GM21786 (cell line): ENCODE measurements around the gene DOCK9.
"Not testable (repeated sequence)": the region's sequence is repeated elsewhere in the genome, so short reads cannot be mapped to it uniquely, and the experiment has no call there.

Experiments
- ATAC-seq: cut with Tn5 transposase; IDR thresholded peaks from one replicate; pipeline ENCODE4 v1.9.1; 2021; ENCODE audit not compliant: unreplicated experiment

The DOCK9 gene

GRCh38 chr13:98918771-98919170 lies 59.1 kb downstream of the DOCK9 start:
- no peak for ATAC-seq

GRCh38 chr13:98917116-98917515 lies 60.7 kb downstream of the DOCK9 start:
- ATAC-seq: no peak

- ATAC-seq: no peak
Measured at GRCh38 chr13:98916403-98916802, 61.5 kb downstream of the DOCK9 start.

GRCh38 chr13:98915981-98916380 lies 61.9 kb downstream of the DOCK9 start:
- no peak for ATAC-seq

- ATAC-seq: no peak
Measured at GRCh38 chr13:98915563-98915962, 62.3 kb downstream of the DOCK9 start.

GRCh38 chr13:98913741-98914140 lies 64.1 kb downstream of the DOCK9 start:
- ATAC-seq: no peak

- no peak for ATAC-seq
Measured at GRCh38 chr13:98912846-98913245, 65.0 kb downstream of the DOCK9 start.

GRCh38 chr13:98910501-98910951 lies 67.3 kb downstream of the DOCK9 start:
- no peak for ATAC-seq

- no peak for ATAC-seq
Measured at GRCh38 chr13:98909016-98909415, 68.8 kb downstream of the DOCK9 start.

- ATAC-seq: no peak
Measured at GRCh38 chr13:98906746-98907502, 70.9 kb downstream of the DOCK9 start.

- no peak for ATAC-seq
Measured at GRCh38 chr13:98905199-98905598, 72.7 kb downstream of the DOCK9 start.

GRCh38 chr13:98900442-98900841 lies 77.4 kb downstream of the DOCK9 start:
- ATAC-seq: no peak

GRCh38 chr13:98897706-98898105 lies 80.2 kb downstream of the DOCK9 start:
- no peak for ATAC-seq

GRCh38 chr13:98896868-98897144 lies 81.1 kb downstream of the DOCK9 start:
- no peak for ATAC-seq

GRCh38 chr13:98896083-98896867 lies 81.6 kb downstream of the DOCK9 start:
- ATAC-seq: no peak

GRCh38 chr13:98894814-98895213 lies 83.0 kb downstream of the DOCK9 start:
- not testable (repeated sequence) for ATAC-seq

- ATAC-seq: no peak
Measured at GRCh38 chr13:98893371-98893770, 84.5 kb downstream of the DOCK9 start.

- ATAC-seq: no peak
Measured at GRCh38 chr13:98892821-98893220, 85.0 kb downstream of the DOCK9 start.

GRCh38 chr13:98892077-98892476 lies 85.8 kb downstream of the DOCK9 start:
- ATAC-seq: no peak

GRCh38 chr13:98890925-98891324 lies 86.9 kb downstream of the DOCK9 start:
- ATAC-seq: no peak

GRCh38 chr13:98890186-98890585 lies 87.7 kb downstream of the DOCK9 start:
- ATAC-seq: no peak

- no peak for ATAC-seq
Measured at GRCh38 chr13:98889419-98890085, 88.3 kb downstream of the DOCK9 start.
